Fibroblast of lung (primary cell): ENCODE measurements around the gene STK36. TPM values are rescaled to one million over a fixed set of nuclear protein-coding genes. Genes with fewer than 3 reads are reported as not detected.

Source experiments
- DNase-seq, 2 donors: peaks; one replicate each; pipeline versions ENCODE4 v3.0.0 to v3.0.0-alpha.2; 2010; ENCODE audit warnings: low read depth in 2 of 2
- H2AFZ ChIP-seq: 2 replicates; pipeline ENCODE4 v1.5.1; 2012; ENCODE audit warnings: low read length, control low read depth, inconsistent platforms
- H3K27ac ChIP-seq: 2 replicates; pipeline ENCODE4 v1.5.1; 2011; ENCODE audit warnings: low read length, control low read depth; ENCODE audit not compliant: insufficient read depth
- H3K27me3 ChIP-seq: 2 replicates; pipeline ENCODE4 v1.5.1; 2011; ENCODE audit warnings: mild to moderate bottlenecking, low read length; ENCODE audit not compliant: control insufficient read depth, insufficient read depth
- H3K36me3 ChIP-seq: 2 replicates; pipeline ENCODE4 v1.5.1; 2011; ENCODE audit warnings: low read length; ENCODE audit not compliant: control insufficient read depth, insufficient read depth
- H3K4me1 ChIP-seq: 2 replicates; pipeline ENCODE4 v1.5.1; 2011; ENCODE audit warnings: low read length; ENCODE audit not compliant: control insufficient read depth, insufficient read depth; ENCODE audit errors: extremely low read depth
- H3K4me2 ChIP-seq: 2 replicates; pipeline ENCODE4 v1.5.1; 2011; ENCODE audit warnings: low read length, control low read depth; ENCODE audit not compliant: insufficient read depth; ENCODE audit errors: extremely low read depth
- H3K4me3 ChIP-seq, 4 experiments: fragments of 200-600 bp in 1 of 4; sonication (generic) in 1 of 4; replicated peaks in 1 of 4; 2 replicates each; pipeline ENCODE4 v1.5.1; 2011 to 2016; ENCODE audit warnings: low read length in 4 of 4, low read depth in 3 of 4, mild to moderate bottlenecking in 3 of 4, control low read depth in 2 of 4, inconsistent platforms in 1 of 4, mixed read lengths in 1 of 4; ENCODE audit not compliant: insufficient read depth in 1 of 4; ENCODE audit errors: control extremely low read depth in 1 of 4
- H3K79me2 ChIP-seq: 2 replicates; pipeline ENCODE4 v1.5.1; 2012; ENCODE audit warnings: mild to moderate bottlenecking, low read length, inconsistent platforms; ENCODE audit not compliant: control insufficient read depth, insufficient read depth
- H3K9ac ChIP-seq: 2 replicates; pipeline ENCODE4 v1.5.1; 2011; ENCODE audit warnings: mild to moderate bottlenecking, low read length, control low read depth; ENCODE audit not compliant: insufficient read depth
- H3K9me3 ChIP-seq: 2 replicates; pipeline ENCODE4 v1.5.1; 2012; ENCODE audit warnings: low read depth, low read length; ENCODE audit not compliant: control insufficient read depth, insufficient read depth
- H4K20me1 ChIP-seq: 2 replicates; pipeline ENCODE4 v1.5.1; 2011; ENCODE audit warnings: low read length; ENCODE audit not compliant: control insufficient read depth, insufficient read depth; ENCODE audit errors: extremely low read depth
- CTCF ChIP-seq, 2 donors: IDR thresholded peaks in 1 of 2; conservative IDR thresholded peaks in 1 of 2; 1 replicate in 1 of 2; 2 replicates in 1 of 2; pipeline ENCODE4 v1.5.1; 2011 to 2012; ENCODE audit warnings: low read length in 2 of 2, control low read depth in 1 of 2, inconsistent platforms in 1 of 2, low read depth in 1 of 2, mild to moderate bottlenecking in 1 of 2
- EZH2 ChIP-seq: IDR thresholded peaks from 2 replicates; pipeline ENCODE4 v1.5.1; 2012; ENCODE audit warnings: low read length, control low read depth, mild to moderate bottlenecking; ENCODE audit errors: missing control alignments
- polyA plus RNA-seq, 2 donors: library from polyadenylated mRNA; depleted of rRNA in 1 of 2; stranded (reverse) in 1 of 2; unstranded in 1 of 2; fragments of >200 nt; gene quantifications; 2 replicates each; pipeline ENCODE4 v1.2.1, GENCODE V29; 2011 to 2012; ENCODE audit warnings: missing spikeins in 1 of 2
- total RNA-seq: library from RNA; depleted of rRNA; stranded (reverse); fragments of >200 nt; gene quantifications from 2 replicates; pipeline ENCODE4 v1.2.1, GENCODE V29; 2014

The STK36 gene
- total and polyA plus RNA-seq, 2 donors (not counting 1 experiment from before 2014, with no cell fraction given), result 21.4 to 36.0 TPM

GRCh38 chr2:218726004-218726574, 54.2 kb downstream of the STK36 start:
- Histone ChIP-seq H4K20me1 (no peaks in the 10 kb centered on the region), H3K4me2 (no peak overlapping the region), H3K79me2 (peaks cover 10% of the 10 kb centered on the region), H3K9ac (no peak overlapping the region), H3K4me1 (no peaks in the 10 kb centered on the region), H2AFZ (no peak overlapping the region), H3K9me3 (no peaks in the 10 kb centered on the region), H3K27me3 (no peaks in the 10 kb centered on the region), H3K4me3 (no peak overlapping the region), H3K36me3 (no peaks in the 10 kb centered on the region), H3K27ac (no peak overlapping the region)
- no peak for DNase-seq
- no peak for TF ChIP-seq CTCF (conservative IDR thresholded peaks at IDR 0.05 in 1 of 2, IDR thresholded peaks at IDR 0.05 in 1 of 2; ENCODE audit: low read depth in 1 of 2, low read length in 2 of 2)
- TF ChIP-seq EZH2, result no peak

GRCh38 chr2:218727502-218728165, 55.7 kb downstream of the STK36 start:
- H3K9me3 ChIP-seq, result no peaks in the 10 kb centered on the region
- H3K36me3 ChIP-seq, result no peaks in the 10 kb centered on the region
- H3K27ac ChIP-seq, result no peak overlapping the region
- no peak overlapping the region for H3K4me2 ChIP-seq
- peak in 1 of 2 donors; percentile 48 for DNase-seq
- no peak overlapping the region for H3K9ac ChIP-seq
- TF ChIP-seq CTCF (conservative IDR thresholded peaks at IDR 0.05 in 1 of 2, IDR thresholded peaks at IDR 0.05 in 1 of 2; ENCODE audit: low read depth in 1 of 2, low read length in 2 of 2) (peak; percentile 34 to 49), EZH2 (no peak)
- peaks cover 14% of the 10 kb centered on the region for H3K79me2 ChIP-seq
- no peak overlapping the region for H2AFZ ChIP-seq
- no peak overlapping the region for H3K4me3 ChIP-seq
- peaks cover 10% of the 10 kb centered on the region for H3K4me1 ChIP-seq
- no peaks in the 10 kb centered on the region for H3K27me3 ChIP-seq
- no peaks in the 10 kb centered on the region for H4K20me1 ChIP-seq

GRCh38 chr2:218729640-218730039, 57.8 kb downstream of the STK36 start:
- Histone ChIP-seq H3K36me3 (no peaks in the 10 kb centered on the region), H3K4me2 (no peak overlapping the region), H3K27me3 (no peaks in the 10 kb centered on the region), H3K4me1 (peaks cover 24% of the 10 kb centered on the region), H3K9ac (no peak overlapping the region), H3K27ac (no peak overlapping the region), H2AFZ (no peak overlapping the region), H4K20me1 (no peaks in the 10 kb centered on the region), H3K9me3 (no peaks in the 10 kb centered on the region), H3K79me2 (peaks cover 24% of the 10 kb centered on the region), H3K4me3 (no peak overlapping the region)
- no peak for DNase-seq
- TF ChIP-seq CTCF (conservative IDR thresholded peaks at IDR 0.05 in 1 of 2, IDR thresholded peaks at IDR 0.05 in 1 of 2; ENCODE audit: low read depth in 1 of 2, low read length in 2 of 2) (no peak), EZH2 (no peak)
